Thymus (tissue), 11 donors: ENCODE results near the gene RIT2. TPM values are rescaled to one million over a fixed set of nuclear protein-coding genes. Genes with fewer than 3 reads are reported as not detected.

Source experiments
- DNase-seq, 9 donors: peaks; one replicate each; pipeline ENCODE4 v3.0.0-alpha.2; 2013; ENCODE audit warnings: low spot score in 9 of 9, low read depth in 6 of 9, missing footprints in 1 of 9
- H3K27ac ChIP-seq, 2 donors: one replicate each; pipeline ENCODE4 v1.5.1; 2013; ENCODE audit warnings: control low read depth in 1 of 2, low read depth in 1 of 2, low read length in 1 of 2, mild to moderate bottlenecking in 1 of 2, moderate library complexity in 1 of 2
- H3K27me3 ChIP-seq, 2 donors: one replicate each; pipeline ENCODE4 v1.5.1; 2013; ENCODE audit warnings: low read length in 1 of 2; ENCODE audit not compliant: control insufficient read depth in 2 of 2, insufficient read depth in 1 of 2
- H3K36me3 ChIP-seq, 2 donors: one replicate each; pipeline ENCODE4 v1.5.1; 2013; ENCODE audit warnings: low read length in 1 of 2, mild to moderate bottlenecking in 1 of 2, moderate library complexity in 1 of 2; ENCODE audit not compliant: control insufficient read depth in 2 of 2, insufficient read depth in 2 of 2
- H3K4me1 ChIP-seq, 2 donors: one replicate each; pipeline ENCODE4 v1.5.1; 2013; ENCODE audit warnings: low read length in 2 of 2; ENCODE audit not compliant: control insufficient read depth in 2 of 2, insufficient read depth in 2 of 2
- H3K4me3 ChIP-seq, 2 donors: one replicate each; pipeline ENCODE4 v1.5.1; 2013; ENCODE audit warnings: low read length in 2 of 2, control low read depth in 1 of 2, mild to moderate bottlenecking in 1 of 2
- H3K9me3 ChIP-seq, 2 donors: one replicate each; pipeline ENCODE4 v1.5.1; 2013; ENCODE audit warnings: low read length in 1 of 2, mild to moderate bottlenecking in 1 of 2; ENCODE audit not compliant: control insufficient read depth in 2 of 2, insufficient read depth in 1 of 2
- WGBS: extraction: QIAGEN DNeasy Blood & Tissue Kit; methylation state at CpG from one replicate; pipeline ENCODE4 v1.1.7; 2013; 5-methylcytosine and 5-hydroxymethylcytosine counted together
- polyA plus RNA-seq: library from polyadenylated mRNA; stranded (reverse); fragments of 200-250 nt; gene quantifications from one replicate; pipeline ENCODE4 v1.2.3, GENCODE V29; 2013
- total RNA-seq: library from RNA; stranded (reverse); fragments of 120-200 nt; gene quantifications from one replicate; pipeline ENCODE4 v1.2.4, GENCODE V29; 2013
- donor health status: healthy.

Gene RIT2
- total and polyA plus RNA-seq, 2 donors, result 0.16 TPM; not detected in 1

DNA sequence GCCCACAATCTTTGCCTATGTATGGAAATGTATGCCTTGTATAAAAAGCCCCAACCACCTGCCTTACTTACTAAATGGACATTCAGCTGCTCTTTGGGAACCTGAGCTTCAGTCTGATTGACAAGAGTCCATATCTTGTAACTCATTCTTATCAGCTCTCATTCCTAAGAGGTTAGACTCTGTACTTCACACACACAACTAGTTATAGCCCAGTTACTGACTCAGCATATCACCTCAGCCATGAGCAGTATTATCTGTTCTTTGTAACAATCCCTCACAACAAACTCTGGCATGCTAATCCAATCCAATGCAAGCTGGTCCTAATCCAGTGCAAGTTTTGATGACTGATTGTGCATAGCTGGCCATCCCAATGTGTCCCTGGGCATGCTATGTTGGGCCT, 250.6 kb downstream of the RIT2 start:
- H3K4me1 ChIP-seq, result no peaks in the 10 kb centered on the region
- no peak overlapping the region for H3K4me3 ChIP-seq
- DNase-seq, result no peak
- H3K27me3 ChIP-seq, result no peaks in the 10 kb centered on the region
- H3K9me3 ChIP-seq, result no peaks in the 10 kb centered on the region
- no peak overlapping the region for H3K27ac ChIP-seq
- H3K36me3 ChIP-seq, result no peaks in the 10 kb centered on the region

DNA sequence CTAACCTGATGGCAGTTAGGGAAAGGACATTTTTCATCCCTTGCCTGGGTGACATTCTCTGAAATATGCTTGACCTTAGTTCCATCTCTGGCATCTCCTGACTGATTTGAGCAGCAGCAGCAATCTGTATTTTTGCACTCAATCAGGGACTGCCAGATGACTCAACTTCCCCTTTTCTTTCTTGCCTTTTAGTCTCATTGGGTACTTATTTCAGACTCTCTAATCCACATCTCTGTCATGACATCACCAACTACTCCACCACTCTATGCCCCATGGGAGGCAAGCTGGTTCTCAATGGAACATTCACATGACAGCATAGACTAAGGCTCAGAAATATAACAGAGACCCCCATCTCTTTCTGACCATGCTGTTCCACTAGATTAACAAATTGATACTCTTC, 254.2 kb downstream of the RIT2 start:
- H3K27ac ChIP-seq, result no peak overlapping the region

DNA sequence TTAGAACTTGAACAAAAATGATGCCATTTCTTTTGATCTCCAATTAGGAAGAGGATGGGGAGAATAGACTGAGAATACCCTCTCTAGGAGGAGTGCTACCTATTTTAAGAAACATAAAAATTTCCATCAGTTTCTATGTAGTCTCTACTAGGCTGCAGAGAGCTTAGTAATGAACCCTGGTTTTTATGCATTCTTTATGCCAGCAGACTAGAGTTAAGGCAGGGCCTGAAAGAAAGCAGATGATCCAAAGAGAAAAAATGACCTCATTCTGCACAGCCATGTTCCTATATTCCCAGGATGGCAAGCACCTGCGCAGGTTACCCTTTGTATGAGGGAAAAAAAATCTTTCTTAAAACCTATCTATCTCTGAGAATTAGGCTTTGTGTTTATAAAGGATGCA, 254.9 kb downstream of the RIT2 start:
- 89% methylated on average over 1 of the region's 1 CpG for WGBS
- Histone ChIP-seq H3K27me3 (no peaks in the 10 kb centered on the region), H3K36me3 (no peaks in the 10 kb centered on the region), H3K9me3 (no peaks in the 10 kb centered on the region), H3K4me1 (no peaks in the 10 kb centered on the region), H3K4me3 (no peak overlapping the region), H3K27ac (no peak overlapping the region)
- DNase-seq, result no peak

More for the DNA sequence above, 254.2 kb downstream of the RIT2 start:
- no peak for DNase-seq
- H3K4me3 ChIP-seq, result no peak overlapping the region
- H3K9me3 ChIP-seq, result no peaks in the 10 kb centered on the region
- no peaks in the 10 kb centered on the region for H3K27me3 ChIP-seq
- H3K36me3 ChIP-seq, result no peaks in the 10 kb centered on the region
- no peaks in the 10 kb centered on the region for H3K4me1 ChIP-seq

DNA sequence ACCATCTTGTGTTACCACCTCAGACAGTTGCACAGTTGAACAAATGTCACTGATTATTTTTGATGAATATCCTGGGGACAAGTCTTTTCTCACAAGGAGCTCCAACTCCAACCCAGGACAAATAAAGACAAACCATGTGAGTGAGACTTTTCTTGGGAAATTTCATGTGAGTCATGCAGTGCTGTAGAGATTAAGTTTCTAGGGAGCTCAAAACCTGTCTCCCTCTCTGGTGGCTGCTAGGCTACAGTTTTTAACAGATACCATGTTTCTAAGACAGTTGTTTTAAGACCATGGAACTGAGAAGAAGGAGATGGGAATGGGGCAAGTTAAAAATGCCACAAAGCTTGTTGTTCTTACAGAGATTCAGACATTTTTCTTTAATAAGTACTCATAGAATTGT, 255.5 kb downstream of the RIT2 start:
- no peaks in the 10 kb centered on the region for H3K4me1 ChIP-seq
- no peak for DNase-seq
- H3K27me3 ChIP-seq, result no peaks in the 10 kb centered on the region
- no peak overlapping the region for H3K27ac ChIP-seq
- no peaks in the 10 kb centered on the region for H3K9me3 ChIP-seq
- H3K36me3 ChIP-seq, result no peaks in the 10 kb centered on the region
- H3K4me3 ChIP-seq, result no peak overlapping the region

DNA sequence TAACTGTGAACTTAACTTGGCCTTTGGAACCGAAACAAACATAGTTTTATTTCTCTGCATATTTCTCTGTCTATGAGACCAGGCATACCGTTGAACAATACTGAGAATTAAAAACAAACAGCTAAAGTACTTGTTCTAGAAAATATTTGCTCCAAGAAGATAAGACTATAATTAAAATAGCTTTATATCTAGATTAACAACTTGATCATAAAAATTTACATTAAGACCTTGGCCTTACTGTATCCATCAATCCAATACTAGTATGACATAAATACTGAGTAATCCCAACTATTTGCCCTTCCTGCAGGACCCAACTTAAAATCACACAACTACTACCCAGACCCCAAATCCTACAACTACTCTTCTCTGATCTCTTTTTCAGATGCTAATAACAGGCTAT, 260.9 kb downstream of the RIT2 start:
- Histone ChIP-seq H3K27ac (no peak overlapping the region), H3K27me3 (no peaks in the 10 kb centered on the region), H3K9me3 (no peaks in the 10 kb centered on the region), H3K36me3 (no peaks in the 10 kb centered on the region), H3K4me3 (no peak overlapping the region), H3K4me1 (no peaks in the 10 kb centered on the region)
- 89% methylated on average over 2 of the region's 2 CpGs for WGBS
- no peak for DNase-seq

DNA sequence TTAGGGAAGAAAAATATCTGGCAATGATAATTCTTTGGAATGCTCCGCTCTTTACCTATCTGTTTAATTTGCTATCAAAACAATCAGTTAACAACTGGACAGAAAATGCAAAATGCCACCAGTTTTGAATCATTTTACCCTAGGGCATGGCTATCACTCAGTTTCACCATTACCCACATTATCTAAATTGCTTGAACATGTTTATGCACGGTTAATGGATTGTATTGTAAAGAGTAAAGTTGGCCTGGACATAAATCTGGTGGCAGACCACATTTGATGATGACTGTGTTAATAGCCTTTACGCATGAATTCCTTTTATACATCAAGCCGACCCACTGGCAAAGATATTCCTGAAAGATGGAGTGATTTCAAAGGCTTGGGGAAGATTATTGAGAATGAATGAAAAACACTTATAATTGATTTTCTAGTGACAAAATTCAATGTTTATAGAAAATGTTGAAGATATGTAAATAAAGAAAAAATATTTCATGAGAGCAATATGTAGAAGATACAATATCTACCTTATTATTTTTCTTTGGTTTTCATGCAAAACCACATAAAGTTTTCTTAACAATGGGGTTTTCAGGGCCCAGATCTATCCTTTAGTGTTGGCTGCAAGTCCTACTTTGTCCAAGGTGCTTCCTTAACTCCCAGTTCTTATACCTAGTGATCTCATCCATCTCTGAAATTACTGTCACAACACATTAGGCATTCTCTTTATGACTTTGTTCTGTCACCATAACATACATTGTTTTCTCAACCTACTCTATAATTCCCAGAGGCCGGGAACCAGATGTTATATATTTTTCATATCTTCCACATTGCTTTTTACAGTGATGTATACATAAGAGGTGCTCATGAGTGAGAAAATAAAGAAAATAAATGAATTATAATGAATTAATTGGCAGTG, 265.1 kb downstream of the RIT2 start:
- 92% methylated on average over 5 of the region's 5 CpGs for WGBS
- Histone ChIP-seq H3K36me3 (no peaks in the 10 kb centered on the region), H3K27ac (no peak overlapping the region), H3K27me3 (no peaks in the 10 kb centered on the region), H3K4me3 (no peak overlapping the region), H3K4me1 (no peaks in the 10 kb centered on the region), H3K9me3 (no peaks in the 10 kb centered on the region)
- no peak for DNase-seq

DNA sequence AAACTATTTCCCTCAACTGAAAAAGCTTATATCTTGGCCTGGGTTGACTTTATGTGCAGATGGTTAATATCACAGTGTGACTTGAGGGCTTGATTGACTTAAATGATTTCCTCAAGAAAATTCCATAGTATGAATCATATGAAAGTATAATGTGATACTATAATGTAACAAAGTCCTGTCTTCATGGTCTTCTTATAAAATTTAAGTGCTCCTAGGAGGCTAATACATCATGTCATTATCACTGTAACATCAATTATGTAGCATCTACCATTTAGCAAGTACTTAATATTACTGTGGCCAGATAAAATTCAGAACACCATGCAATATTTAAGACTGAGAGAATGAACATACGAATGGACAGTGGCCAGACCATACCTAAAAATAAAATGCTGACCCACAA, 276.1 kb downstream of the RIT2 start:
- Histone ChIP-seq H3K9me3 (no peaks in the 10 kb centered on the region), H3K27ac (no peak overlapping the region), H3K36me3 (no peaks in the 10 kb centered on the region), H3K4me3 (no peak overlapping the region), H3K4me1 (no peaks in the 10 kb centered on the region), H3K27me3 (no peaks in the 10 kb centered on the region)
- DNase-seq, result no peak
- WGBS, result 12% methylated on average over 1 of the region's 1 CpG

DNA sequence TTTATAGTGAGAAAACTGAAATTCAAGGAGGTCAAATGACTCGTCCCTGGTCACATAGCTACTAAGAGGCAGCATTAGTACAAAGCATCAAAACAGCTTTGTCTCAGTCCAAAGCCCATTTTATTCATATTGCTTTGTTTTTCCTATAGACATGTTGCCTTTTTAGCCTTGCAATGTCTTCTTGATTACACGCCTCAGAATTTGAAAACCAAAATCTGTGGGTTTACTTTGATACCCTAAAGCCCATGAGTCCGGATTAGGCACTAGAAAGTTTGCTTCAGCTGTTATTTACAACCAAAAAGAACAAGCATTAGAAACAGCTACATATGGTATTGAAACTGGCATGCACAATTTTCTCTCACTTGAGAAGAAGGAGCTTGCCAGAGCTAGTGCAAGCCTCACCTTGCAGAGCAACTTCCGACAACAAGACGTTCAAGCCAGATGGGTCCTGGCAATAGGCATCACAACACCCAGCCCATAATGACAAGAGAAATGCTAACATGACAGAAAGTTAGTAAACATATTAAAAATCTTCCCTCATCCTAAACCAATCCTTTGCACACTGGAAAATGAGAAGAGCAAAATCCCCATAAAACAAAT, 276.8 kb downstream of the RIT2 start:
- H3K27ac ChIP-seq, result no peak overlapping the region
- H3K27me3 ChIP-seq, result no peaks in the 10 kb centered on the region
- H3K9me3 ChIP-seq, result no peaks in the 10 kb centered on the region
- H3K4me1 ChIP-seq, result no peaks in the 10 kb centered on the region
- WGBS, result 93% methylated on average over 5 of the region's 5 CpGs
- H3K36me3 ChIP-seq, result no peaks in the 10 kb centered on the region
- no peak overlapping the region for H3K4me3 ChIP-seq
- no peak for DNase-seq

DNA sequence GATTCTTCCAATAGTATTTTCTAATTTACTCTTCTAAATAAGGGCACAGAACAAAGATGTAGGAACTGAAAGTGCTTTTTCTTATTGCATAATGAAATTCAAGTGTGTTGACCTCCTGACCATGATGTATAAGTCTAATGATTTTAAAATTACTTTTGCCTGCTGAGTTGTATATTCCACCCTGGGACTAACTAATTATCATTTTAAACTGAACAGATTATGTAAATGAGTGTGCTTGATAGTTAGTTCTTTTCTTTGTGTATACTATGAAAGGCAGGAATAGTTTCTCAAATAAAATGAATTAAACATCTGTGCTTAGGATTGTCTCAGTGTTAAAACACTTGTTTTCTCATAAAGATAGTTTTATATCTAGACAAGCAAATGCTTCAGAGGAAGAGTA, 284.5 kb downstream of the RIT2 start:
- no peaks in the 10 kb centered on the region for H3K36me3 ChIP-seq
- DNase-seq, result no peak
- H3K4me1 ChIP-seq, result no peaks in the 10 kb centered on the region
- H3K27me3 ChIP-seq, result no peaks in the 10 kb centered on the region
- H3K4me3 ChIP-seq, result no peak overlapping the region
- no peak overlapping the region for H3K27ac ChIP-seq
- no peaks in the 10 kb centered on the region for H3K9me3 ChIP-seq
